CD4-positive, alpha-beta T cell treated with Interleukin-17A for 1 hour (primary cell): ENCODE results near the gene MRAS.
"Not testable (repeated sequence)": the region's sequence is repeated elsewhere in the genome, so short reads cannot be mapped to it uniquely, and the experiment has no call there.

ENCODE experiments used
- DNase-seq: peaks from one replicate; pipeline ENCODE4 v3.0.0-alpha.2; 2020

Gene MRAS

GRCh38 chr3:138426211-138426610, 77.8 kb downstream of the MRAS start:
- no peak for DNase-seq

GRCh38 chr3:138426754-138427153, 78.4 kb downstream of the MRAS start:
- DNase-seq, result not testable (repeated sequence)

- no peak for DNase-seq
Measured at GRCh38 chr3:138429665-138430064, 81.3 kb downstream of the MRAS start.

GRCh38 chr3:138432576-138433240, 84.3 kb downstream of the MRAS start:
- no peak for DNase-seq

- DNase-seq, result no peak
Measured at GRCh38 chr3:138433892-138434275, 85.5 kb downstream of the MRAS start.

- DNase-seq, result peak; percentile 23
Measured at GRCh38 chr3:138434276-138434874, 86.0 kb downstream of the MRAS start, which contains the start of gene ESYT3. ESYT3 (plus strand) TSS chr3:138434616; CDS start chr3:138434799, 183 bp downstream.

- DNase-seq, result no peak
Measured at GRCh38 chr3:138434875-138435772, 86.7 kb downstream of the MRAS start.

- no peak for DNase-seq
Measured at GRCh38 chr3:138435840-138436239, 87.5 kb downstream of the MRAS start.

- no peak for DNase-seq
Measured at GRCh38 chr3:138437281-138437680, 88.9 kb downstream of the MRAS start.

GRCh38 chr3:138438896-138439295, 90.5 kb downstream of the MRAS start:
- no peak for DNase-seq

- no peak for DNase-seq
Measured at GRCh38 chr3:138439646-138440045, 91.3 kb downstream of the MRAS start.

GRCh38 chr3:138440121-138440521, 91.7 kb downstream of the MRAS start:
- DNase-seq, result no peak

GRCh38 chr3:138440596-138440995, 92.2 kb downstream of the MRAS start:
- DNase-seq, result no peak

- no peak for DNase-seq
Measured at GRCh38 chr3:138441256-138441655, 92.9 kb downstream of the MRAS start.

- DNase-seq, result no peak
Measured at GRCh38 chr3:138441742-138442141, 93.4 kb downstream of the MRAS start.

GRCh38 chr3:138442433-138442832, 94.1 kb downstream of the MRAS start:
- no peak for DNase-seq

GRCh38 chr3:138443091-138443490, 94.7 kb downstream of the MRAS start:
- DNase-seq, result no peak

GRCh38 chr3:138443521-138444503, 95.4 kb downstream of the MRAS start:
- DNase-seq, result no peak

GRCh38 chr3:138445236-138445635, 96.9 kb downstream of the MRAS start:
- DNase-seq, result no peak

- DNase-seq, result no peak
Measured at GRCh38 chr3:138445654-138446053, 97.3 kb downstream of the MRAS start.

GRCh38 chr3:138448631-138449030, 100.3 kb downstream of the MRAS start:
- DNase-seq, result no peak

GRCh38 chr3:138449490-138449889, 101.1 kb downstream of the MRAS start:
- DNase-seq, result no peak

GRCh38 chr3:138450181-138450580, 101.8 kb downstream of the MRAS start:
- DNase-seq, result no peak
